CD4-positive, alpha-beta memory T cell (primary cell): ENCODE data around the gene MYO6. TPM values are rescaled to one million over a fixed set of nuclear protein-coding genes. Genes with fewer than 3 reads are reported as not detected.
A peak's percentile ranks its signal among the peaks of the same experiment; 100 is the strongest.

Experiments used
- CTCF ChIA-PET: fragments of 350-600 bp; sonication (Branson Sonifier 250); formaldehyde crosslinking; loops from one replicate; lab custom pipeline; 2021; ENCODE audit warnings: inconsistent platforms; ENCODE audit not compliant: partially characterized antibody; lab: Charles Lee
- POLR2A ChIA-PET: fragments of 350-600 bp; sonication (Branson Sonifier 250); formaldehyde crosslinking; loops from one replicate; lab custom pipeline; 2021; ENCODE audit not compliant: partially characterized antibody; lab: Charles Lee
- DNase-seq, 5 donors: peaks; one replicate each; pipeline versions ENCODE4 v3.0.0 to v3.0.0-alpha.2; 2020 to 2022; ENCODE audit warnings: mixed read lengths in 1 of 5
- H3K27ac ChIP-seq: one replicate; pipeline ENCODE4 v1.7.0; 2013; ENCODE audit warnings: low read depth, low read length
- H3K27me3 ChIP-seq: 2 replicates; pipeline ENCODE4 v1.7.0; 2013; ENCODE audit warnings: mild to moderate bottlenecking, low read length, moderate library complexity; ENCODE audit not compliant: insufficient read depth
- H3K36me3 ChIP-seq: 2 replicates; pipeline ENCODE4 v1.7.0; 2013; ENCODE audit warnings: mild to moderate bottlenecking, low read length, moderate library complexity; ENCODE audit not compliant: insufficient read depth
- H3K4me1 ChIP-seq: 2 replicates; pipeline ENCODE4 v1.7.0; 2013; ENCODE audit warnings: mild to moderate bottlenecking, low read length, moderate library complexity; ENCODE audit not compliant: insufficient read depth
- H3K4me3 ChIP-seq, 2 donors: one replicate each; pipeline ENCODE4 v1.7.0; 2013; ENCODE audit warnings: low read length in 2 of 2, mild to moderate bottlenecking in 1 of 2
- H3K9me3 ChIP-seq, 2 donors: one replicate each; pipeline ENCODE4 v1.7.0; 2013; ENCODE audit warnings: low read length in 2 of 2, control low read depth in 1 of 2; ENCODE audit not compliant: control insufficient read depth in 1 of 2
- H3K27ac Mint-ChIP-seq, 7 donors: one replicate each; pipeline ENCODE4 v1.8.0; 2020 to 2021; ENCODE audit warnings: mixed read lengths in 7 of 7, mild to moderate bottlenecking in 6 of 7, inconsistent platforms in 3 of 7, moderate library complexity in 3 of 7
- H3K27me3 Mint-ChIP-seq, 2 donors: one replicate each; pipeline ENCODE4 v1.8.0; 2020 to 2021; ENCODE audit warnings: mixed read lengths in 2 of 2
- H3K36me3 Mint-ChIP-seq, 2 donors: one replicate each; pipeline ENCODE4 v1.8.0; 2020 to 2021; ENCODE audit warnings: mixed read lengths in 2 of 2, inconsistent platforms in 1 of 2, mild to moderate bottlenecking in 1 of 2
- H3K4me1 Mint-ChIP-seq, 4 donors: one replicate each; pipeline ENCODE4 v1.8.0; 2020 to 2021; ENCODE audit warnings: mixed read lengths in 4 of 4, mild to moderate bottlenecking in 1 of 4
- H3K4me3 Mint-ChIP-seq, 8 donors: one replicate each; pipeline ENCODE4 v1.8.0; 2020 to 2021; ENCODE audit warnings: mixed read lengths in 8 of 8, mild to moderate bottlenecking in 7 of 8, moderate library complexity in 6 of 8, inconsistent platforms in 3 of 8
- H3K9me3 Mint-ChIP-seq, 8 donors: one replicate each; pipeline ENCODE4 v1.8.0; 2020 to 2021; ENCODE audit warnings: mixed read lengths in 8 of 8, mild to moderate bottlenecking in 5 of 8, inconsistent platforms in 3 of 8, moderate library complexity in 1 of 8
- intact Hi-C: fragments of 100-400 bp; cut with micrococcal nuclease; formaldehyde crosslinking; loops from one replicate; pipeline ENCODE4 v1.15.1; 2023
- polyA plus RNA-seq, 2 donors: library from polyadenylated mRNA; unstranded; fragments of 300-500 nt; fragmentation: Illumina TruSeq; gene quantifications; one replicate each; pipeline ENCODE4 v1.2.3, GENCODE V29; 2021
- total RNA-seq, 2 experiments: library from RNA; stranded (reverse); gene quantifications; one replicate each; pipeline ENCODE4 v1.2.3, GENCODE V29; 2021

Gene MYO6
- total and polyA plus RNA-seq, 4 experiments from 2014 or later, result 3.3 to 5.7 (median 4.3) TPM

DNA sequence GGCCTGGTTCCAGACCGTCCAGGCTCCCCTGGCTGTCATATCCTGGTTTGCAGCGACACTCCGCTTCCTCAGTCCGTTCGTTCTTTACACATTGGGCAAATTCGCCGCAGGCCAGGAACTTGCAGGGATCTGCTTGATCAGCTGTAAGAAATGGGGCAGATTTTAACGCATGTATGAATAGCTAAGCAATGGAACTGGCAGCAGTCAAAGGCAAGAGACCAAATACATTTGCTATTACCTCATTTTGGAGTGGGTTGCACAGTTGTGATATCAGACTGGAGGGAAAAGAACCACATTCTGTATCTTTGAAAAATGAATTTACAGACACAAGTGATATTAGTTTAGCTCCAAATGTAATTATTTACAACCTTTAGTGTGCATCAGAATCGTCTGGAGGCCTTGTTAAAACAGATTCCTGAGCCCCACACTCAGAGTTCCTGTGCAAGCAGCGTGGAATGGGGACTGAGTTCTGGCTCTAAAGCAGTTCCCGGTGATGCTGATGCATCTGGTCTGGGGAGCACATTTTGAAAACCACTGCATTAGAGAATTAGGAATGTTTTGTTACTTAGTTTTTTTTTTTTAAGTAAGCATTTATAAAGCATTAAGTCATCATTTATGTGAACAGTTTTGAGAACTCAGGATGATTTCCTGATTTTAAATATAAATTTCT, 182.1 kb downstream of the MYO6 start:
- POLR2A ChIA-PET, result no interaction called here
- Mint-ChIP-seq H3K36me3 (no peaks in the 10 kb centered on the region), H3K27me3 (peaks cover 6 to 10% of the 10 kb centered on the region in 2 donors), H3K4me3 (no peak overlapping the region), H3K9me3 (no peaks in the 10 kb centered on the region), H3K27ac (peak overlapping the region in 1 of 7 donors; percentile 54), H3K4me1 (peaks cover 4 to 10% (median 7%) of the 10 kb centered on the region in 4 donors)
- no peaks in the 10 kb centered on the region for H3K9me3 ChIP-seq
- peaks cover 9% of the 10 kb centered on the region for H3K4me1 ChIP-seq
- CTCF ChIA-PET, result interaction anchor here (1.2 to 1.4 kb wide), 4 partner anchors 11 to 1526 kb away, joined by 3 to 5 read pairs (median 3); no protein-coding TSS in a partner anchor
- no peak overlapping the region for H3K4me3 ChIP-seq
- intact Hi-C loops, result no loop called here
- H3K27me3 ChIP-seq, result no peaks in the 10 kb centered on the region
- no peak overlapping the region for H3K27ac ChIP-seq
- no peak for DNase-seq
- no peaks in the 10 kb centered on the region for H3K36me3 ChIP-seq

DNA sequence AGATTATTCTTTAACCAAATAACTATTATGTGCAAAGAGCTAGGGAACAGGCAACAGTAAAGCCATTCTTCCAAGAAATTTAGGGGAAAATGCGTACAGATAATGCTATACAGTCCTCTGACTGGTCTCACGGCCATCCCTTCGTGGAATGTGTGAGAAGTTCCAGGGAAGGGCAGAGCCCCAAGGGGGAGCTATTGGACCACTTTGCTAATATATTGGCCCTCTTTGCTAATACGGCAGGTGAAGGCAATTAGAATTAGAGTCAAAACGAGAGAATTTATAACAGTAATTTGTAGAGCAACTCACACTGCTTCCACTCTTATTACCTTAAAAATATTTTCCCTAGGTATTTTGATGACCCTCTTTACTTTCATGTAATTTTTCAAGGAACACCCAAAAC, 183.0 kb downstream of the MYO6 start:
- peaks cover 6 to 10% of the 10 kb centered on the region in 2 donors for H3K27me3 Mint-ChIP-seq
- intact Hi-C loops, result no loop called here
- H3K9me3 Mint-ChIP-seq, result no peaks in the 10 kb centered on the region
- no peak overlapping the region for H3K27ac ChIP-seq
- POLR2A ChIA-PET, result no interaction called here
- H3K4me1 ChIP-seq, result peaks cover 9% of the 10 kb centered on the region
- no peak overlapping the region for H3K4me3 Mint-ChIP-seq
- DNase-seq, result no peak
- no peaks in the 10 kb centered on the region for H3K36me3 Mint-ChIP-seq
- H3K36me3 ChIP-seq, result no peaks in the 10 kb centered on the region
- H3K27me3 ChIP-seq, result no peaks in the 10 kb centered on the region
- CTCF ChIA-PET, result interaction anchor here (1.2 to 1.3 kb wide), 2 partner anchors 39 to 1525 kb away, joined by 3 to 5 read pairs; no protein-coding TSS in a partner anchor
- no peaks in the 10 kb centered on the region for H3K9me3 ChIP-seq
- H3K27ac Mint-ChIP-seq, result no peak overlapping the region
- H3K4me1 Mint-ChIP-seq, result peaks cover 4 to 10% (median 7%) of the 10 kb centered on the region in 4 donors
- no peak overlapping the region for H3K4me3 ChIP-seq

DNA sequence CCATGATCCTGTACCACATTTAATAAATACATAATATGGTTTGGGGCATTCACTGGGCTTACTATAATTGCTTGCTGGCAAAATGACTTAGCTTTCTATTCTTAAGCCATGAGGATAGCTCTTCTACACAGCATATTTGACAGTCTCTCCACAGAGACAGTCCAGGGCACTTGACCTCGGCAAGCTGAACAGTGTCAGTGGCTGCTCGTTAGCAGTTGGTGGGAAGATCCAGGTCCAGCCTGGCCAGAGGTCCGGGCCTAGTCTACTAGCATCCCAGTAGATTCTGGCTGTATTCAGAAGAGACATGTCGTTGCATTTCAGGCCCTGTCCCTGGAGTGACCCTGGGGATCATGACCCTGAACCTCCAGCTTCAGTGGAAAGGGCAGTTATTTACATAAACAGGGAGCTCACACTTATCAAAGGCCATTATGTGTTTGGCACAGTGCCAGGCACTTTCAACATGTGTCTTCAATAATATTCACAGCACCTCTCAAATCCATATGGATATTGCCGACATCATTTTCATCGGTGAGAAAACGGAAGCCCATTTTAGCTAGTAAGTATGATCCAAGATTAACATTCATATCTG, 184.4 kb downstream of the MYO6 start:
- H3K36me3 Mint-ChIP-seq, result no peaks in the 10 kb centered on the region
- CTCF ChIA-PET, result interaction anchor here (1.1 to 1.9 kb wide), 4 partner anchors 9 to 71 kb away, joined by 3 to 4 read pairs (median 4); no protein-coding TSS in a partner anchor

DNA sequence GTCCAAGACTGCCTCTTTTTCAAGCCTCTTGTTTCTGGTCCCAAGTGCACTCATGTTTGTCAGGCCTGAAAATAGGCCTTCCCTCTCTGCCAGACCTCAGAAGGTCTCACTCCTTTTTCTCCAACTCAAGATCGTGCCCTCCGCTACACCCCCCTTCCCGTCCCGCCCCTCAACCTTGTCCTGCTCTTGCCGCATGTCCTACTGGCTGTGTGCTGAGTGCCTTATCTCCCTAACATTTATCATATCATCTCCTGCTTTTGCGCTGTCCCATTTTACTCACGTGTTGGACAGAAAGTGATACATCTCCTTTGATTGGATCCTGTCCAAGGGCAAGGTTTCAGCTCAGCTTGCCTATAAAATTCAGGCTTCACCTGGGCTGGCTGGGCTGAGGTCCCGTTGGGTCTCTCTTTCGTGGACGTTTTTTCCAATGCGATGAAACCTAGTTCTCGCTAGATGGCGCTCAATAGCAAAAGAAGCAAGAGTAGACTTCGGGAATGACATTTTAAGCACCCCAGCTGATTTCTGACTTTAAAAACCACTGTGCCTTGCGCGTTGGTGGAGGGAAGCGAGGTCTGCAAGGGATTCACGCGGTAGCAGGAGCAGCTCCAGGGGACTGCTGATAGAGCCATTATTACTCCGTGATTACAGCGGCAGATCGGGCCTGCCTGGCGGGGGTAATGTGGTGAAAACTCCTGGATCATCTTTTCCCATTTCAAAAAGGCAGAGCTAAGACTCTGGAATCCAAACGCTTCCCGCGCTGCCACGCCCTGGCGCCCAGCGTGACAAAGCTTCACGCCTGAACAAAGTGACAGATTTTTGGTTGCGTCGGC, 185.8 kb downstream of the MYO6 start:
- peak overlapping the region; percentile 50 to 90 (median 78) for H3K4me3 Mint-ChIP-seq
- H3K27me3 Mint-ChIP-seq, result peaks cover 6 to 10% of the 10 kb centered on the region in 2 donors
- POLR2A ChIA-PET, result no interaction called here
- peaks cover 0 to 2% (median 0%) of the 10 kb centered on the region in 8 donors for H3K9me3 Mint-ChIP-seq
- Histone ChIP-seq H3K27ac (no peak overlapping the region), H3K36me3 (no peaks in the 10 kb centered on the region), H3K4me1 (peaks cover 9% of the 10 kb centered on the region), H3K9me3 (no peaks in the 10 kb centered on the region), H3K4me3 (no peak overlapping the region), H3K27me3 (no peaks in the 10 kb centered on the region)
- DNase-seq, result peak in 4 of 5 donors; percentile 26 to 30 (median 28)
- peaks cover 4 to 10% (median 7%) of the 10 kb centered on the region in 4 donors for H3K4me1 Mint-ChIP-seq
- intact Hi-C loops, result no loop called here
- CTCF ChIA-PET, result interaction anchor here (1.0 to 2.3 kb wide), 7 partner anchors 8 to 72 kb away, joined by 3 to 10 read pairs (median 4); no protein-coding TSS in a partner anchor
- H3K36me3 Mint-ChIP-seq, result no peaks in the 10 kb centered on the region
- H3K27ac Mint-ChIP-seq, result no peak overlapping the region

More for the DNA sequence above, 184.4 kb downstream of the MYO6 start:
- Histone ChIP-seq H3K9me3 (no peaks in the 10 kb centered on the region), H3K4me3 (no peak overlapping the region), H3K27ac (no peak overlapping the region), H3K27me3 (no peaks in the 10 kb centered on the region), H3K36me3 (no peaks in the 10 kb centered on the region), H3K4me1 (peaks cover 9% of the 10 kb centered on the region)
- Mint-ChIP-seq H3K27ac (no peak overlapping the region), H3K9me3 (no peaks in the 10 kb centered on the region), H3K27me3 (peaks cover 6 to 10% of the 10 kb centered on the region in 2 donors), H3K4me3 (no peak overlapping the region), H3K4me1 (peaks cover 4 to 10% (median 7%) of the 10 kb centered on the region in 4 donors)
- DNase-seq, result no peak
- intact Hi-C loops, result no loop called here
- POLR2A ChIA-PET, result no interaction called here

DNA sequence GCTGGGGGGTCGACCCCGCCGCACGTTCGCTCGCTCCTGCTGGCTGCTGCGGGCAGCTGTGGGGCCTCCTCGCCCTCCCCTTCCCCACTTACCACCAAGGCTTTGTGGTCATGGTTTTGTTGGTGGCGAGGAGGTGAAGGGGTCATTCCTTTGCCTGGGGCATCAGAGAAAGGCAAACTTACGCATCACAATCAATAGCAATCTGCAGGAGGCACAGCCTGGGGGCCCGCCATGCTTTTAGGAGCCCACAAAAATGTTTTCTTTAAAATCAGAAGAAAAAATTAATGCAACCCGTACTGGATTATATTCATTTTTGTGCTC, 186.4 kb downstream of the MYO6 start:
- Mint-ChIP-seq H3K27ac (no peak overlapping the region), H3K4me3 (peak overlapping the region in 6 of 8 donors; percentile 23 to 90 (median 78)), H3K9me3 (peaks cover 0 to 5% (median 0%) of the 10 kb centered on the region in 8 donors), H3K4me1 (peaks cover 4 to 10% (median 7%) of the 10 kb centered on the region in 4 donors), H3K36me3 (no peaks in the 10 kb centered on the region), H3K27me3 (peaks cover 6 to 10% of the 10 kb centered on the region in 2 donors)
- DNase-seq, result no peak
- Histone ChIP-seq H3K4me3 (no peak overlapping the region), H3K36me3 (no peaks in the 10 kb centered on the region), H3K4me1 (peaks cover 9% of the 10 kb centered on the region), H3K27me3 (no peaks in the 10 kb centered on the region), H3K9me3 (no peaks in the 10 kb centered on the region), H3K27ac (no peak overlapping the region)
- intact Hi-C loops, result no loop called here
- ChIA-PET CTCF (interaction anchor here (1.0 to 2.3 kb wide), 5 partner anchors 8 to 42 kb away, joined by 3 to 10 read pairs (median 4); no protein-coding TSS in a partner anchor), POLR2A (no interaction called here)

DNA sequence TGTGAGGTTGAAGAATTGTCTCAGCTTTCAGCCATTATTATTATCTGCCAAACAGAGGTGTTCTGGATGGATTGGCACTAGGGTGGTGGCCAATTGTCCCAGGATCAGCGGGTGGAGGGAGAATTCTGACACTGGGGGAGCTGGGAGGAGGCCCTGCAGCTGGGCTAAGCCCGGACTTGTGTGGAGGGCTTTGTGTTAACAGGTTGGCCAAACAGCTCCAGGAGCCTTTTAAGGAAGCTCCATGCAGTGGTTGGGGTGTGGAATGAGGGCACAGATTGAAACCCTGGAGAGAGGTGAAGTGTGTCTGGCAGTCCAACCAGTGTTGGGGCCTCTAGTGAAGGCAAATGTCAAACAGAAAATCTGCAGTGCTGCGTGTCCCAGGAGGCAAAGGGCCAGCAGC, 187.6 kb downstream of the MYO6 start:
- Histone ChIP-seq H3K36me3 (no peaks in the 10 kb centered on the region), H3K27me3 (no peaks in the 10 kb centered on the region), H3K27ac (no peak overlapping the region), H3K4me3 (no peak overlapping the region), H3K4me1 (peaks cover 9% of the 10 kb centered on the region), H3K9me3 (no peaks in the 10 kb centered on the region)
- ChIA-PET POLR2A (no interaction called here), CTCF (no interaction called here)
- intact Hi-C loops, result no loop called here
- H3K36me3 Mint-ChIP-seq, result no peaks in the 10 kb centered on the region
- H3K27ac Mint-ChIP-seq, result no peak overlapping the region
- no peak for DNase-seq
- H3K4me1 Mint-ChIP-seq, result peaks cover 4 to 10% (median 7%) of the 10 kb centered on the region in 4 donors
- peaks cover 6 to 9% of the 10 kb centered on the region in 2 donors for H3K27me3 Mint-ChIP-seq
- H3K9me3 Mint-ChIP-seq, result peaks cover 0 to 5% (median 0%) of the 10 kb centered on the region in 8 donors
- H3K4me3 Mint-ChIP-seq, result no peak overlapping the region

DNA sequence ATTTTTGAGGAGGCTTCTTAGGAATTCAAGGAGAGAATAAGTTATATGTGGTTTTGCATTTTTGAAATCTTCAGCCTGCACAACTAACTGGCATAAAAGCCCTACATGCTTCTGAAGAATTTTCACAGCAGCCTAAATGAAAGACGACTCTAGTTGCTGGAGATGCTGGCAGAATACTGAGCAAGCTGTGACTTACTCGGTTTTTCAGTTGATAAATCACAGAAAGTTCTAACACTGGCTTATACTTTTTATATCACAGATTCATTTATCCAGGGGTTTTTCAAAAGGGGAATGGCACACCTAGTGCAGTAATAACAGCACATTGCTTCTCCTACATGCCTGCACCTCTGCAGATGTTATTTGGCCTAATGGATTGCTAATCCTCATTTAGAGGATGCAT, 188.8 kb downstream of the MYO6 start:
- no peak for DNase-seq
- POLR2A ChIA-PET, result no interaction called here
- H3K4me1 Mint-ChIP-seq, result peaks cover 4 to 10% (median 7%) of the 10 kb centered on the region in 4 donors
- peaks cover 6 to 9% of the 10 kb centered on the region in 2 donors for H3K27me3 Mint-ChIP-seq
- Histone ChIP-seq H3K9me3 (no peaks in the 10 kb centered on the region), H3K4me3 (no peak overlapping the region), H3K4me1 (peaks cover 9% of the 10 kb centered on the region), H3K27me3 (no peaks in the 10 kb centered on the region), H3K36me3 (no peaks in the 10 kb centered on the region), H3K27ac (no peak overlapping the region)
- intact Hi-C loops, result no loop called here
- no peak overlapping the region for H3K27ac Mint-ChIP-seq
- H3K9me3 Mint-ChIP-seq, result peaks cover 0 to 5% (median 0%) of the 10 kb centered on the region in 8 donors
- CTCF ChIA-PET, result no interaction called here
- no peak overlapping the region for H3K4me3 Mint-ChIP-seq
- no peaks in the 10 kb centered on the region for H3K36me3 Mint-ChIP-seq
